Hepatocyte (in vitro differentiated cells): ENCODE measurements around the gene DNM3. TPM values are rescaled to one million over a fixed set of nuclear protein-coding genes. Genes with fewer than 3 reads are reported as not detected.

Experiments
- DNase-seq: peaks from one replicate; pipeline ENCODE4 v3.0.0-alpha.2; 2016; ENCODE audit warnings: low spot score
- H2AFZ ChIP-seq: fragments of 200-600 bp; sonication (generic); 2 replicates; pipeline ENCODE4 v1.6.0; 2016; ENCODE audit warnings: antibody characterized with exemption, mild to moderate bottlenecking
- H3K27ac ChIP-seq: fragments of 200-600 bp; sonication (generic); 2 replicates; pipeline ENCODE4 v1.5.1; 2016; ENCODE audit warnings: mild to moderate bottlenecking
- H3K27me3 ChIP-seq: fragments of 200-600 bp; sonication (generic); 2 replicates; pipeline ENCODE4 v1.6.1; 2016
- H3K36me3 ChIP-seq: fragments of 200-600 bp; sonication (generic); replicated peaks from 2 replicates; pipeline ENCODE4 v1.5.1; 2016; ENCODE audit warnings: low read depth; ENCODE audit not compliant: insufficient read depth
- H3K4me1 ChIP-seq: fragments of 200-600 bp; sonication (generic); 2 replicates; pipeline ENCODE4 v1.5.1; 2016; ENCODE audit warnings: mild to moderate bottlenecking, moderate library complexity; ENCODE audit not compliant: insufficient read depth
- H3K4me2 ChIP-seq: fragments of 200-600 bp; sonication (generic); 2 replicates; pipeline ENCODE4 v1.6.0; 2016
- H3K4me3 ChIP-seq: fragments of 200-600 bp; sonication (generic); 2 replicates; pipeline ENCODE4 v1.5.1; 2016; ENCODE audit warnings: mild to moderate bottlenecking
- H3K79me2 ChIP-seq: fragments of 200-600 bp; sonication (generic); 2 replicates; pipeline ENCODE4 v1.6.0; 2017; ENCODE audit warnings: mild to moderate bottlenecking
- H3K9me2 ChIP-seq: fragments of 200-600 bp; sonication (generic); replicated peaks from 2 replicates; pipeline ENCODE4 v1.6.0; 2017; ENCODE audit warnings: mild to moderate bottlenecking; ENCODE audit not compliant: insufficient read depth
- H3K9me3 ChIP-seq: fragments of 200-600 bp; sonication (generic); 2 replicates; pipeline ENCODE4 v1.5.1; 2016; ENCODE audit warnings: low read depth, mild to moderate bottlenecking
- H4K20me1 ChIP-seq: fragments of 200-600 bp; sonication (generic); 2 replicates; pipeline ENCODE4 v1.6.0; 2016; ENCODE audit warnings: mild to moderate bottlenecking; ENCODE audit not compliant: insufficient read depth, poor library complexity, severe bottlenecking
- EZH2 ChIP-seq: fragments of 200-600 bp; sonication (generic); IDR thresholded peaks from 2 replicates; pipeline ENCODE4 v1.6.1; 2016; ENCODE audit warnings: antibody characterized with exemption, mild to moderate bottlenecking, borderline replicate concordance
- EZH2phosphoT487 ChIP-seq: fragments of 200-600 bp; sonication (generic); IDR thresholded peaks from one replicate; pipeline ENCODE4 v1.6.1; 2018; ENCODE audit warnings: antibody characterized with exemption, mild to moderate bottlenecking, low read depth, moderate library complexity; ENCODE audit not compliant: unreplicated experiment, severe bottlenecking
- WGBS: methylation state at CpG from one replicate; pipeline ENCODE4 v1.1.6; 2016; ENCODE audit warnings: low lambda C conversion rate; ENCODE audit errors: missing lambda C conversion rate; 5-methylcytosine and 5-hydroxymethylcytosine counted together
- polyA plus RNA-seq: library from polyadenylated mRNA; unstranded; fragments of >200 nt; fragmentation: Nextera tagmentation; extraction: Ambion mirVana; gene quantifications from 2 replicates; pipeline ENCODE4 v1.2.1, GENCODE V29; 2016
- total RNA-seq: library from RNA; depleted of rRNA; stranded (reverse); fragments of >200 nt; gene quantifications from 2 replicates; pipeline ENCODE4 v1.2.3, GENCODE V29; 2014
- TF ChIP-seq, protein P1 (sequence below): fragments of 200-600 bp; sonication (generic); IDR thresholded peaks from 2 replicates; pipeline ENCODE4 v1.5.1; 2016; ENCODE audit warnings: antibody characterized with exemption, mild to moderate bottlenecking; ENCODE audit not compliant: poor library complexity

DNM3 gene
- total and polyA plus RNA-seq, 2 experiments from 2014 or later = 1.5 TPM; not detected in 1

GRCh38 chr1:172322219-172323061 is 481.1 kb downstream of the DNM3 start:
- no peaks in the 10 kb centered on the region for H3K36me3 ChIP-seq
- H3K9me3 ChIP-seq = no peaks in the 10 kb centered on the region
- H3K27me3 ChIP-seq = no peaks in the 10 kb centered on the region
- TF ChIP-seq EZH2 = no peak
- TF ChIP-seq EZH2phosphoT487 = no peak
- TF ChIP-seq, protein P1, sequence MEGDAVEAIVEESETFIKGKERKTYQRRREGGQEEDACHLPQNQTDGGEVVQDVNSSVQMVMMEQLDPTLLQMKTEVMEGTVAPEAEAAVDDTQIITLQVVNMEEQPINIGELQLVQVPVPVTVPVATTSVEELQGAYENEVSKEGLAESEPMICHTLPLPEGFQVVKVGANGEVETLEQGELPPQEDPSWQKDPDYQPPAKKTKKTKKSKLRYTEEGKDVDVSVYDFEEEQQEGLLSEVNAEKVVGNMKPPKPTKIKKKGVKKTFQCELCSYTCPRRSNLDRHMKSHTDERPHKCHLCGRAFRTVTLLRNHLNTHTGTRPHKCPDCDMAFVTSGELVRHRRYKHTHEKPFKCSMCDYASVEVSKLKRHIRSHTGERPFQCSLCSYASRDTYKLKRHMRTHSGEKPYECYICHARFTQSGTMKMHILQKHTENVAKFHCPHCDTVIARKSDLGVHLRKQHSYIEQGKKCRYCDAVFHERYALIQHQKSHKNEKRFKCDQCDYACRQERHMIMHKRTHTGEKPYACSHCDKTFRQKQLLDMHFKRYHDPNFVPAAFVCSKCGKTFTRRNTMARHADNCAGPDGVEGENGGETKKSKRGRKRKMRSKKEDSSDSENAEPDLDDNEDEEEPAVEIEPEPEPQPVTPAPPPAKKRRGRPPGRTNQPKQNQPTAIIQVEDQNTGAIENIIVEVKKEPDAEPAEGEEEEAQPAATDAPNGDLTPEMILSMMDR = no peak
- H3K4me1 ChIP-seq = peaks cover 20% of the 10 kb centered on the region
- H4K20me1 ChIP-seq = no peaks in the 10 kb centered on the region
- no peak overlapping the region for H3K4me3 ChIP-seq
- 54% methylated on average over 13 of the region's 13 CpGs for WGBS
- no peaks in the 10 kb centered on the region for H3K9me2 ChIP-seq
- peak overlapping the region; percentile 3 for H2AFZ ChIP-seq
- H3K79me2 ChIP-seq = no peaks in the 10 kb centered on the region
- H3K27ac ChIP-seq = peak overlapping the region; percentile 75
- peak overlapping the region; percentile 63 for H3K4me2 ChIP-seq
- peak; percentile 56 for DNase-seq

DNA sequence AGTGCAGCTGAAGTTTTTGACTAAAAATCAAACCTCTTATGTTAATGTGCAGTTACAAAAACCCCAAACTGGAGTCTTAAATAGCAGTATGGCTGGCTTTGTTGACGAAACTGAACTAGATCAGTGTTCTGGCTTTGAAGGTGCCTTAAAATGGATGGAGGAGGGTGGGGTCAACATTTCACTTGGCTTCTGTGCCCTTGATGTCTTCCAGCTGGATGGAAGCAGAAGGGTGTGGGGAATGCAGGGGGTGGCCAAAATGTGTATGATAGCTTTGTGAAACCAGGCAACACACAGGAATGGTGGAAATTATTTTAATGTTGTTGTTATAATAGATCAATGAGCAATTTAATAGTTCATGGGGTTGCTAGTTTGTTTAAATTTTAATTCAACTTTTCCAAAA is 482.4 kb downstream of the DNM3 start:
- no peaks in the 10 kb centered on the region for H3K9me2 ChIP-seq
- peaks cover 20% of the 10 kb centered on the region for H3K4me1 ChIP-seq
- H3K79me2 ChIP-seq = no peaks in the 10 kb centered on the region
- TF ChIP-seq, protein P1 = no peak
- no peak for TF ChIP-seq EZH2
- TF ChIP-seq EZH2phosphoT487 = no peak
- H4K20me1 ChIP-seq = no peaks in the 10 kb centered on the region
- no peaks in the 10 kb centered on the region for H3K36me3 ChIP-seq
- no peaks in the 10 kb centered on the region for H3K9me3 ChIP-seq
- no peak for DNase-seq
- H3K4me3 ChIP-seq = no peak overlapping the region
- H3K27me3 ChIP-seq = no peaks in the 10 kb centered on the region
- no peak overlapping the region for H3K4me2 ChIP-seq
- H2AFZ ChIP-seq = no peak overlapping the region
- peak overlapping the region; percentile 75 for H3K27ac ChIP-seq
- 92% methylated on average over 1 of the region's 1 CpG for WGBS

GRCh38 chr1:172324086-172324485 is 482.8 kb downstream of the DNM3 start:
- peak overlapping the region; percentile 75 for H3K27ac ChIP-seq

More at GRCh38 chr1:172324086-172324485, 482.8 kb downstream of the DNM3 start:
- H4K20me1 ChIP-seq = no peaks in the 10 kb centered on the region
- TF ChIP-seq, protein P1 = no peak
- TF ChIP-seq EZH2phosphoT487 = no peak
- no peak for TF ChIP-seq EZH2
- H3K9me2 ChIP-seq = no peaks in the 10 kb centered on the region
- H3K4me3 ChIP-seq = no peak overlapping the region
- H3K9me3 ChIP-seq = no peaks in the 10 kb centered on the region
- no peak overlapping the region for H2AFZ ChIP-seq
- H3K79me2 ChIP-seq = no peaks in the 10 kb centered on the region
- no peaks in the 10 kb centered on the region for H3K27me3 ChIP-seq
- H3K4me2 ChIP-seq = no peak overlapping the region
- peaks cover 20% of the 10 kb centered on the region for H3K4me1 ChIP-seq
- WGBS = 75% methylated on average over 5 of the region's 5 CpGs
- H3K36me3 ChIP-seq = no peaks in the 10 kb centered on the region
- DNase-seq = no peak
